HUES64 (cell line): ENCODE data around the gene SREK1.

Experiments used
- H3K27ac ChIP-seq: 2 replicates; pipeline ENCODE4 v1.7.0; 2013; ENCODE audit warnings: low read depth, low read length, inconsistent platforms
- H3K27me3 ChIP-seq: 2 replicates; pipeline ENCODE4 v1.6.1; 2013; ENCODE audit warnings: mild to moderate bottlenecking, low read length; ENCODE audit not compliant: insufficient read depth
- H3K36me3 ChIP-seq: 2 replicates; pipeline ENCODE4 v1.6.1; 2013; ENCODE audit warnings: mild to moderate bottlenecking, low read length; ENCODE audit not compliant: insufficient read depth
- H3K4me1 ChIP-seq: 2 replicates; pipeline ENCODE4 v1.6.1; 2013; ENCODE audit warnings: mild to moderate bottlenecking, low read length, moderate library complexity; ENCODE audit not compliant: insufficient read depth
- H3K4me3 ChIP-seq: 2 replicates; pipeline ENCODE4 v1.5.1; 2013; ENCODE audit warnings: mild to moderate bottlenecking, low read length, moderate library complexity
- H3K9ac ChIP-seq: 2 replicates; pipeline ENCODE4 v1.6.1; 2013; ENCODE audit warnings: mild to moderate bottlenecking, low read depth, low read length
- H3K9me3 ChIP-seq: 2 replicates; pipeline ENCODE4 v1.6.1; 2013; ENCODE audit warnings: low read depth, low read length; ENCODE audit not compliant: insufficient read depth
- WGBS: fragments of 150-250, 120-280 bp; methylation state at CpG from one replicate; pipeline ENCODE4 v1.1.7; 2013; ENCODE audit warnings: missing lambda C conversion rate; 5-methylcytosine and 5-hydroxymethylcytosine counted together

SREK1 gene

DNA sequence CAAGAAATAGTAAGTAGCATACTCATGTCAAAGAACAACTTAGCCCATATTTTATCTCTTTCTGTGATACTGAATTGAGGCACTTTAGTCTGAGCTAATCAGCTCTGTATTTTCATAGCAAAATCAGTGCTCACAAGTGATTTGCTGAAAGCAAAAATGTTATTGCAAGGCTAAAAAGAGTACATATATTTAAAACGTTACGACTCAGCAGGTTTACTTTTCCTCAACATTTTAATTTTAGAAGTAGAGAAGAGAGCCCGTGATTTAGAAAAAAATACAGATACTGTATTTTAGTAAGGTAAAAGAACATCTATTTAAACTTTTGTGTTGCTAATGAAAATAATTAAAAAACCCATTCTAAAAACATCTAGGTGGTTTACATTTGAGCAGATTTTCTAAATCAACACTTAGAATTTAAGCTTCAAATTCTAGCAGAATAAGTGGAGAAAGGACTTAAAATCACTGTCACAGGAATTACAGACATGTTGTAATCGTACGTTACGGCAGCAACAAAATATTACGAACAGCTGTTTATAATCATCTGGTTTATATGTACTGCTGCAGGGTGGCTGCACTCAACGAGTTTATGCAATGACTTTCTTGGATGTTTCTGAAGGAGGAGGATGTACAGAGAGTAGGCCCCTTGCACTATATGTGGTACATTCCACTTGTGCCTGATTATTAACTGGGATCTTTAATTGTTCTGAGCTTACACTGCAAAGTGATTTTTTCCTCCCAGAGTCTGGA lies 20.1 kb downstream of the SREK1 start:
- peaks cover 94% of the 10 kb centered on the region for H3K36me3 ChIP-seq
- no peak overlapping the region for H3K9ac ChIP-seq
- H3K27me3 ChIP-seq, result no peaks in the 10 kb centered on the region

DNA sequence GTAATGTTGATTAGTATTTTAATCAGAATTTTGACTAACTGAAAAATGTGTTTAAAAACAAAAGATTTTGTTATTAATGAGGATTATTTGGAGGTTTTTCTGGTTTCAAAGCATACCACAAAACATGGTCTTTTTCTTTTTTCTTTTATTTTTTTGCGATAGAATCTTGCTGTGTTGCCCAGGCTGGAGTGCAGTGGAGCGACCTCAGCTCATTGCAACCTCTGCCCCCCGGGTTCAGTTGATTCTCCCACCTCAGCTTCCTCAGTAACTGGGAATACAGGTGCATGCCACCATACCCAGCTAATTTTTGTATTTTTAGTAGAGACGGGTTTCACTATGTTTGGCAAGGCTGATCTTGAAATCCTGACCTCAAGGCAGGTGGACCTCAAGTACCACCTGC lies 24.1 kb downstream of the SREK1 start:
- H3K9ac ChIP-seq, result no peak overlapping the region
- 99% methylated on average over 4 of the region's 4 CpGs for WGBS
- H3K4me3 ChIP-seq, result no peak overlapping the region
- peaks cover 94% of the 10 kb centered on the region for H3K36me3 ChIP-seq
- H3K9me3 ChIP-seq, result no peaks in the 10 kb centered on the region
- no peaks in the 10 kb centered on the region for H3K4me1 ChIP-seq
- no peak overlapping the region for H3K27ac ChIP-seq
- no peaks in the 10 kb centered on the region for H3K27me3 ChIP-seq

More for the DNA sequence above, 20.1 kb downstream of the SREK1 start:
- no peak overlapping the region for H3K27ac ChIP-seq
- H3K4me1 ChIP-seq, result no peaks in the 10 kb centered on the region
- no peaks in the 10 kb centered on the region for H3K9me3 ChIP-seq
- no peak overlapping the region for H3K4me3 ChIP-seq
- 97% methylated on average over 7 of the region's 8 CpGs for WGBS

DNA sequence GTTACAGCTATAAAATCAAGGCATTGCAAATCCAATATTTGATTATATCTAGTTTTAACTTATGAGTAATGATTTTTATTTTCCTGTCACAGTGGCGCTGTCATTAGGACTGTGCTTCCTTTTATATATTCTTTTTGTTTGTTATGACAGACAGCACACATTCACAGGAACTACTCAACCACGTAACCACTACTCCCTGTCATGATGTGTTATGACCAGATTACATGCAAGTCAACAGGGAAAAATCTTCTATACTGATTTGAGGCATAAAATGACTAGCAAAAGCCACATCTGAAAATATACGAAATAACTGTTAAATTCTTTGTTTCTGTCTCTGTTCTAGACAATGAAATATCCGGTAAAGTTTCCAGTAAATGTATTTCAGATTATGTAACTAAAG lies 25.4 kb downstream of the SREK1 start:
- H3K9me3 ChIP-seq, result no peaks in the 10 kb centered on the region
- H3K4me1 ChIP-seq, result no peaks in the 10 kb centered on the region
- H3K36me3 ChIP-seq, result peaks cover 94% of the 10 kb centered on the region
- no peaks in the 10 kb centered on the region for H3K27me3 ChIP-seq
- no peak overlapping the region for H3K9ac ChIP-seq
- 85% methylated on average over 2 of the region's 4 CpGs for WGBS
- no peak overlapping the region for H3K27ac ChIP-seq
- H3K4me3 ChIP-seq, result no peak overlapping the region

DNA sequence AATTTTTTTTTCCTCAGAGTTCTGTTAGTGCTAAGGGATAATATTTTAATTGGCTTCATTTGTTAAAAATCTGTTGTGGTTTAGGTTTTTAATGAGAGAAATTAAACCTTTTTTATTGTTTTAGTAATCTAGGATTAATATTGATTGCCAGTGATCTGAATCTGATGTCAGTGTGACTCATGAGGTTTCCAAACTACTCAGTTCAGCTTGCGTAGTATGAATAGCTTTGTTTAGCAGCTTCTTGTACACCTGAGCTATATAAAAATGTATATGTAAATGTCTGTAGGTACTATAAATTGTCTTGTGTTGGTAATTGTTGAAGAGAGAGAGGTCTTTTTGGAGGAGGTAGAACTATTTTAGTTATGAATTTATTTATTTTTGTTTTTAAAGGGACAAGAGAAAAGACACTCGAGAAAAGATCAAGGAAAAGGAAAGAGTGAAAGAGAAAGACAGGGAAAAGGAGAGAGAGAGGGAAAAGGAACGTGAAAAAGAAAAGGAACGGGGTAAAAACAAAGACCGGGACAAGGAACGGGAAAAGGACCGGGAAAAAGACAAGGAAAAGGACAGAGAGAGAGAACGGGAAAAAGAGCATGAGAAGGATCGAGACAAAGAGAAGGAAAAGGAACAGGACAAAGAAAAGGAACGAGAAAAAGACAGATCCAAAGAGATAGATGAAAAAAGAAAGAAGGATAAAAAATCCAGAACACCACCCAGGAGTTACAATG lies 26.3 kb downstream of the SREK1 start:
- Histone ChIP-seq H3K27ac (no peak overlapping the region), H3K4me1 (no peaks in the 10 kb centered on the region), H3K27me3 (no peaks in the 10 kb centered on the region), H3K36me3 (peaks cover 94% of the 10 kb centered on the region), H3K9ac (no peak overlapping the region), H3K4me3 (no peak overlapping the region), H3K9me3 (no peaks in the 10 kb centered on the region)
- 94% methylated on average over 10 of the region's 10 CpGs for WGBS

DNA sequence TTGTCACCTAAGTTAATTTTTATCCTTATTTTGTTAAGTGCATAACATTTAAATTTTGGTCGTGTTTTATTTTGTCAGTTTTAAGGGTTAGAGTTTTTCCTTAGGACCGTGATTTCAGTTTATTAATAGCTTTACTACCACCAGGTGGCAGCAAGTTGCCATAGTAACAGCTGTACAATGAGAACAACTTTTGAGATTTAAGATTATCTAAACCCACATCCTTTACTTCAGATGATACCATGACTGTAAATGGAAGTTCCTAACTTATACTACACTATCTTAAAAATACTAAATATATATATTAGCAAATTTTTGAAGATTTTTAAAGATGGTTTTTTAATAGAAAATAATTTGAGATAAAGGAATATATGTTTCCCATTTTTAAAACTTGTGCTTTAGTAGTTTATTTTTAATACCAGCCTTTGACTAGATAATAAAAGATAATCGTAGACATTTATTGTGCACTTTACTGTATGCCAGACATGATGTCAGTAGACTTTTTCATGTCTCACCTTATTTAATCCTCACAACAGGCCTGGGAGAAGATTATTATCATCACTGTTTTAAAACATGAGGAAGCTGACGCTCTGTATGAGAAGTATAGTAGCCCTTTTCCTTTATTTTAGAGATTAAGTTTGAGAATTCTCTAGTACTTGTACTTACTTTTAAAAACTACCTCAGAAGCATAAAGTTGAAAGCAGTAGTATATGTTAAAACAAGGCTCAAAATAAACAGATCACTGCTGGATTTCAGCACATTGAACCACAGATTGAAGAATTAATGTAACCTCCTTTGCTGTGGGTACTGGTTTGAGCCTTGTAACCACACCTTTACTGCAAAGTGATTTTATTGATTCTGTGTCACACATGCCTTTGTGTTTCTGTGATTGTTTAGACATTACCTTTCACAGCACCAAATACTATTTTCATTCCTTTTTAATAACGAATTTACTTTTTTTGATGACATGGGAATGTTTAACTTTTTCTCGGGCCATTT lies 27.5 kb downstream of the SREK1 start:
- no peaks in the 10 kb centered on the region for H3K4me1 ChIP-seq
- no peak overlapping the region for H3K4me3 ChIP-seq
- H3K9ac ChIP-seq, result no peak overlapping the region
- no peaks in the 10 kb centered on the region for H3K9me3 ChIP-seq
- no peaks in the 10 kb centered on the region for H3K27me3 ChIP-seq
- WGBS, result no CpG with 5 or more reads among the region's 6 CpGs
- peaks cover 94% of the 10 kb centered on the region for H3K36me3 ChIP-seq
- H3K27ac ChIP-seq, result no peak overlapping the region

DNA sequence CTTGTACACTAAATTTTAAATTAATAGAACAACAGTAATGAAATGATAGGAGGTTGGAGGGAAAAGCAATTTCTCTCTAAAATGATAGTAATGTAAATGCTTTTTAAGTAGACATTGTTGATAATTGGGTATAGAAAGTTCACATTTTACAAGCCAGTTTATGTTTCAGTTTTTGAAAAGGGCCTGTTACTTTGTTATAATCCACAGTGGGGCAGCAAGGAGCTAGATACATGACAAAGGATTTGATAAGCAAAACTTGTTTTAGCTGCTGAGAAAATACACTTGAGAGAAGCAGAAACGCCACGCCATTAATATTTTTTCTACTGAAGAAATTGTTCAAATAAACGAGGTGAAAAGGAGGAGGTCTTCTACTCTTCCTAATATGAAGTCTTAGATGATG lies 30.2 kb downstream of the SREK1 start:
- Histone ChIP-seq H3K27me3 (no peaks in the 10 kb centered on the region), H3K27ac (no peak overlapping the region), H3K4me1 (no peaks in the 10 kb centered on the region), H3K9ac (no peak overlapping the region), H3K9me3 (no peaks in the 10 kb centered on the region), H3K36me3 (peaks cover 100% of the 10 kb centered on the region), H3K4me3 (no peak overlapping the region)
- WGBS, result 98% methylated on average over 3 of the region's 3 CpGs

DNA sequence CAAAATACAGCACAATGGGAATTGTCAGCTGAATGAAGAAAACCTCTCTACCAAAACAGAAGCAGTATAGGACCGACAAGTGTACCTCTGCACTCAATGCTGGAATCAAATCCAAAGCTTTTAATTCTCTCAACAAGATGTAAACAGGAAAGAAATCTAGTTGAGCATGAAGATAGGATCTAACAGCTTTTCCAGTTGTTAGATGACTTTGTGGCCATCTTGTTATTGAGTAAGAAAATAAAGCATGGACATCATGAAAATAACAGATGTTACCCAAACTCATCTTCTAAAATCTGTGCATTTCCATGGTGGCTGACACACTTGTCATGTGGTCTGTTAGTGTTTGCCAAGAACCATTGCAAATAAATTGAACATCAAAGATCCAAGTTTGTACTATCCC lies 34.7 kb downstream of the SREK1 start:
- 100% methylated on average over 1 of the region's 1 CpG for WGBS
- Histone ChIP-seq H3K27ac (no peak overlapping the region), H3K4me3 (no peak overlapping the region), H3K9me3 (no peaks in the 10 kb centered on the region), H3K9ac (no peak overlapping the region), H3K36me3 (peaks cover 93% of the 10 kb centered on the region), H3K27me3 (no peaks in the 10 kb centered on the region), H3K4me1 (no peaks in the 10 kb centered on the region)

DNA sequence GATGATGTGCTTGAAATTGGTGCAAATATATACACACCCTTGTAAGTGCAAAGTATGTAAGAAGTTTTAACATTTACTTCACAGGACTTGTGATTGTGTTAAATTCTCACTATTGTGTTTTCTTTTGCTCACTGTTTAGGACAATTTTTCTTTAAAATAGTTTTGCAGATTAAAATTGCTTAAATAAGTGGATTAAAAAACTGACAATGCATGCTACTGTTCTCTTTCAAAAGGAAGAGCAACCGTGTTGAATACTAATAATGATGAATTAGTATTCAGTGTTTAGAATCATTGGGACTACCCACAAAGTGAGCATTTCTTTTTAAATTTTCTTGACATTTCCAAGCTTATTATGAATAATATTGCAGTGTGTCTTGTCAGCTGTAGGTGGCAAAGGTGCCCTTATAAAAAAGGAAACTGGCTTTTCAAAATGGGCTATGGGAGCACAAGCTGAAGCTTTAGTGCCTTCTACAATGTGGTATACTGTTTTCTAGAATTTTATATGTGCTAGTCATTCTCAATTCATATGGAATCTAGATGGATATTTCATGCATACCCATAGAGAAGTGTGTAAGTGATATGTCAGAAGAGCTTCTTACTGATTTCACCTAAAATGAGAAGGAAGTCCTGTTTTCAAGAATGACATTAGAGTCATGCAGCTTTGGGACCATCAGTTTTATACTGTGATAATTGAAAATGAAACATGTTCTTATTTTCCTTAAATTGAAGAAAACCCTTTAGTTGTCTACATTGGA lies 35.4 kb downstream of the SREK1 start:
- H3K9ac ChIP-seq, result no peak overlapping the region
- H3K27me3 ChIP-seq, result no peaks in the 10 kb centered on the region
- H3K4me3 ChIP-seq, result no peak overlapping the region
- H3K4me1 ChIP-seq, result no peaks in the 10 kb centered on the region
- no peak overlapping the region for H3K27ac ChIP-seq
- peaks cover 87% of the 10 kb centered on the region for H3K36me3 ChIP-seq
- 100% methylated on average over 1 of the region's 1 CpG for WGBS
- no peaks in the 10 kb centered on the region for H3K9me3 ChIP-seq

DNA sequence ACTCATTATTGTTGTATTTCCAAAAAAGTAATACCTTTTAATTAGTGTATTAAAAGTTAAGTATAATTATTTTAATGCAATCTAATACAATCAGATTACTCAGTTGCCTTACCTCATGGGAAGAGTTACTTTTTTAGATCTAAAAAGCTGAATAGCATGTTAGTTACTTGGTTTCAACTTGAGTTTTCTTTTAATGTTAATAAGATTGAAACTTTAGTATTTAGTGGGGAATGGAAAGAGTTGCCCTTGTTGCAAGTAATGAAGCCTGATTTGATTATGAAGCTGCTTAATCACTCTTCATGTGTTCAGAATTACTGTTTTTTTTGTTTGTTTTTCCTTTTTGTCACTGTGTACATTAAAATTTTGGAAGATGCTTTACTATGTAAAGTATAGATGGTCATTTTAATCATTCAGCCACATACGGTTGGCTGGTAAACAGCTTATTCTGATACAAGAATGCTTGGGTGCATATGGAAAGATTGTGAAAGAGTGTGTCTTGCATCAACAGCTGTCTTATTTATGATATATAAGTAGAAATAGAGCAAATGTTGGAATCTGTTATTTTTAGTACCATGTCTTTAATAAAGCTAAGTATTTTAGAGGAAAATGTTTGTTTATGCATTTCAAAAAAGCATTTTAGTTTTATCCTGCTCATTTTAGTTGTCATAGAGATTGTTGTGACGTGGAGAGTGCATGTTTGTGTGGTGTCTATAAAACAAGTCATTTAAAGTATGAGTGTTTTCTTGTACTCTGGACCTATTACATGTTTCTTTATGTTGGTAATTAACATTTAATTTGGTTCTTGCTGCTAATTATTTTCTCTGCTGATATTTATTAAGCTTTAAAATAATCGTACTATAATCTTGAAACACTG lies 36.4 kb downstream of the SREK1 start:
- WGBS, result 97% methylated on average over 3 of the region's 3 CpGs
- no peaks in the 10 kb centered on the region for H3K4me1 ChIP-seq
- H3K27ac ChIP-seq, result no peak overlapping the region
- H3K9ac ChIP-seq, result no peak overlapping the region
- no peaks in the 10 kb centered on the region for H3K27me3 ChIP-seq
- H3K9me3 ChIP-seq, result no peaks in the 10 kb centered on the region
- no peak overlapping the region for H3K4me3 ChIP-seq
- H3K36me3 ChIP-seq, result peaks cover 76% of the 10 kb centered on the region

DNA sequence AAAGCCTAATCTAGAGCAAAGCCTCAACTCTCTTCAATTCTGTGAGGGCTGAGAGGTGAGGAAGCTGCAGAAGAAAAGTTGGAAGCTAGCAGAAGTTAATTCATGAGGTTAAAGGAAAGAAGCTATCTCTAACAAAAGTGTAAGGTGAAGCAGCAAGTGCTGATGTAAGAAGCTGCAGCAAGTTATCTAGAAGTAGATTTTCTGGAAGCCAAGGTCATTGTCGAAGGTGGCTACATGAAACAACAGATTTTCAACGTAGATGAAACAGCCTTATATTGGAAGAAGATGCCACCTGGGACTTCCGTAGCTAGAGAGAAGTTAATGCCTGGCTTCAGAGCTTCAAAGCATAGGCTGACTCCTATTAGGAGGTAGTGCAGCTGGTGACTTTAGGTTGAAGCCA lies 42.0 kb downstream of the SREK1 start:
- H3K4me3 ChIP-seq, result no peak overlapping the region
- H3K36me3 ChIP-seq, result peaks cover 20% of the 10 kb centered on the region
- no peaks in the 10 kb centered on the region for H3K4me1 ChIP-seq
- 92% methylated on average over 3 of the region's 3 CpGs for WGBS
- H3K9ac ChIP-seq, result no peak overlapping the region
- H3K27ac ChIP-seq, result no peak overlapping the region
- H3K27me3 ChIP-seq, result no peaks in the 10 kb centered on the region
- H3K9me3 ChIP-seq, result no peaks in the 10 kb centered on the region
